ENCODE data around the gene B3GAT1. TPM values are rescaled to one million over a fixed set of nuclear protein-coding genes. Genes with fewer than 3 reads are reported as not detected.

Gene B3GAT1
- total and polyA plus RNA-seq, 2 donors (not counting 1 experiment from before 2014, with no cell fraction given), result 0.06 TPM; not detected in 1

DNA sequence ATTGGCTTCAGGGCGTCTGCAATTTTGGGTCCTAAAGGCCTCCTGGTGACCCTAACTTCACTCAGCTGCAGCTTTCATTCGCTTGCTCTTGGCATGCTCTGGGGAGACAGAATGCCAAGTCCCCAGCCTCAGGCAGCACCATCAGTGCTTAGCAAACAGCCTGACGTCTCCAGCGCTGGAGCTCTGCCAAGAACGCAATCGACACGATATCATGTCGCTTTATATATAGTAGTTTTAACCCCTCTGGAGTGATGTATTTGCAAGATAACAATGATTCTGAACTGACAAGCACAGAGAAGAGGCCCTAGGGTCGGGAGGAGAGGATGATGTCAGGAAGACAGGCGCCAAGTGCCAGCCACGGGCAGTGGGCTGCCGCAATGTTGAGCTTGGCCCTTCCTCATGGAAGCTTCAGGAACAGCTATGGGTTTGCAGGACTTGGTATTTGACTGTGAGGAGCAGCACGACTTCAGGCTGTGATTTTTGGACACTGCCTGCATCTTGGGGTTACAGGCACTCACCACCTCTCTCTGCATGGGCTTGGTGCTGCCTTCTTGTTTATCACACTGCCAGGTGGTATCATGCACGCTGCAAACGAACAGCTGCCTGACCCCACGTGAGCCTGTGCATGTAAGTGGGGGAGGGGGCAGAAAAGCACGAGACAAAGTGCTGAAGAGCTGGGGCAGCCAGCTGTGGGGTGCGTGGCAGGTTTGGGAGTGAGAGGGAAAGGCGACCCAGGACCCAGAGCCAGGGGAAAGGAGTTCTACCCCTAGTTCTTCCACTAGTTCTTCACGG lies 26.1 kb downstream of the B3GAT1 start:
- H3K4me1 Mint-ChIP-seq, result no peaks in the 10 kb centered on the region
- no peak overlapping the region for H3K27ac Mint-ChIP-seq
- H3K9ac ChIP-seq (ENCODE audit: low read length), result no peak overlapping the region
- H3K4me1 ChIP-seq (ENCODE audit: control insufficient read depth in 2 of 2, insufficient read depth in 2 of 2, low read length in 2 of 2), result no peaks in the 10 kb centered on the region
- peaks cover 4% of the 10 kb centered on the region for H3K27me3 Mint-ChIP-seq
- no peak overlapping the region for H3K4me3 ChIP-seq (ENCODE audit: control extremely low read depth in 1 of 5, extremely low read depth in 1 of 5, insufficient read depth in 1 of 5, low read depth in 2 of 5, low read length in 4 of 5)
- no peak overlapping the region for H3K4me2 ChIP-seq (replicated peaks; ENCODE audit: low read depth, low read length, poor library complexity, severe bottlenecking)
- ChIA-PET POLR2A (no interaction called here), CTCF (no interaction called here)
- H3K27me3 ChIP-seq (replicated peaks in 1 of 4; ENCODE audit: control extremely low read depth in 1 of 4, control insufficient read depth in 3 of 4, insufficient read depth in 4 of 4, low read length in 3 of 4), result no peaks in the 10 kb centered on the region
- H4K20me1 ChIP-seq (ENCODE audit: control insufficient read depth, insufficient read depth, low read length, poor library complexity, severe bottlenecking), result no peaks in the 10 kb centered on the region
- intact Hi-C loops (cut with micrococcal nuclease), result no loop called here
- H3K27ac ChIP-seq (ENCODE audit: low read length in 2 of 2), result no peak overlapping the region
- no peaks in the 10 kb centered on the region for H3K79me2 ChIP-seq (ENCODE audit: control insufficient read depth, insufficient read depth, low read length)
- H3K4me3 Mint-ChIP-seq, result no peak overlapping the region
- no peaks in the 10 kb centered on the region for H3K36me3 ChIP-seq (replicated peaks in 1 of 2; ENCODE audit: control extremely low read depth in 1 of 2, control insufficient read depth in 1 of 2, extremely low read depth in 1 of 2, insufficient read depth in 2 of 2, low read length in 1 of 2)
- no peak overlapping the region for H2AFZ ChIP-seq (ENCODE audit: insufficient read depth, low read depth, low read length, poor library complexity, severe bottlenecking)
- peaks cover 0 to 3% (median 0%) of the 10 kb centered on the region in 3 donors for H3K9me3 ChIP-seq (ENCODE audit: control extremely low read depth in 1 of 3, control insufficient read depth in 2 of 3, insufficient read depth in 1 of 3, low read length in 2 of 3)
- TF ChIP-seq EZH2 (IDR thresholded peaks at IDR 0.05; ENCODE audit: borderline replicate concordance, insufficient read depth, low read depth, low read length, poor library complexity, severe bottlenecking), result no peak
- TF ChIP-seq, protein P1, sequence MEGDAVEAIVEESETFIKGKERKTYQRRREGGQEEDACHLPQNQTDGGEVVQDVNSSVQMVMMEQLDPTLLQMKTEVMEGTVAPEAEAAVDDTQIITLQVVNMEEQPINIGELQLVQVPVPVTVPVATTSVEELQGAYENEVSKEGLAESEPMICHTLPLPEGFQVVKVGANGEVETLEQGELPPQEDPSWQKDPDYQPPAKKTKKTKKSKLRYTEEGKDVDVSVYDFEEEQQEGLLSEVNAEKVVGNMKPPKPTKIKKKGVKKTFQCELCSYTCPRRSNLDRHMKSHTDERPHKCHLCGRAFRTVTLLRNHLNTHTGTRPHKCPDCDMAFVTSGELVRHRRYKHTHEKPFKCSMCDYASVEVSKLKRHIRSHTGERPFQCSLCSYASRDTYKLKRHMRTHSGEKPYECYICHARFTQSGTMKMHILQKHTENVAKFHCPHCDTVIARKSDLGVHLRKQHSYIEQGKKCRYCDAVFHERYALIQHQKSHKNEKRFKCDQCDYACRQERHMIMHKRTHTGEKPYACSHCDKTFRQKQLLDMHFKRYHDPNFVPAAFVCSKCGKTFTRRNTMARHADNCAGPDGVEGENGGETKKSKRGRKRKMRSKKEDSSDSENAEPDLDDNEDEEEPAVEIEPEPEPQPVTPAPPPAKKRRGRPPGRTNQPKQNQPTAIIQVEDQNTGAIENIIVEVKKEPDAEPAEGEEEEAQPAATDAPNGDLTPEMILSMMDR (IDR thresholded peaks at IDR 0.05), result no peak
- WGBS (ENCODE audit: insufficient coverage), result 79% methylated on average over 14 of the region's 20 CpGs
- no peaks in the 10 kb centered on the region for H3K9me3 Mint-ChIP-seq (ENCODE audit: insufficient read depth)
- no peak for DNase-seq
- ATAC-seq (ENCODE audit: low read depth), result no peak

DNA sequence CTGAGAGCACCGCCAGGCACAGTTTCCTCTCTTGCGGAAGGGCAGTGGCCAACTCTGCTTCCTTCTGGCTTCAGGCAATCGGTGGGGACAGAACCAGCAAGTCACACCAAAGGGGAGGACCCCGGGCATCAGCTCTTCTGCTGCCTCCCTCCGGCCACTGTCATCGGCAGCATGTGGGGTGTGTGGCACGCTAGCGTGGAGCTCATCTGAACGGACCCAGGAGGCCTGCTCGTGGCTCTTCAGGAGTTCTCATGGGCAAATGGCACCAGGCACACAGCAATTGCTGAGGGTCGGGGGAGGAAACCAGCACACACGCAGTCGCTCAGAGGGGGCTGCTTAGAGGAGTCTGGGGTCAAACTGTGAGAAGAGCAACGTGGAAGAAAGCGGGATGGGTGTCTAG lies 26.9 kb downstream of the B3GAT1 start:
- ChIA-PET CTCF (no interaction called here), POLR2A (no interaction called here)
- H3K27ac Mint-ChIP-seq, result no peak overlapping the region
- H3K9ac ChIP-seq (ENCODE audit: low read length), result no peak overlapping the region
- H3K27me3 Mint-ChIP-seq, result peaks cover 4% of the 10 kb centered on the region
- DNase-seq, result no peak
- 92% methylated on average over 15 of the region's 15 CpGs for WGBS (ENCODE audit: insufficient coverage)
- no peak overlapping the region for H2AFZ ChIP-seq (ENCODE audit: insufficient read depth, low read depth, low read length, poor library complexity, severe bottlenecking)
- H3K36me3 ChIP-seq (replicated peaks in 1 of 2; ENCODE audit: control extremely low read depth in 1 of 2, control insufficient read depth in 1 of 2, extremely low read depth in 1 of 2, insufficient read depth in 2 of 2, low read length in 1 of 2), result no peaks in the 10 kb centered on the region
- no peaks in the 10 kb centered on the region for H3K4me1 Mint-ChIP-seq
- no peak for TF ChIP-seq EZH2 (IDR thresholded peaks at IDR 0.05; ENCODE audit: borderline replicate concordance, insufficient read depth, low read depth, low read length, poor library complexity, severe bottlenecking)
- TF ChIP-seq, protein P1 (IDR thresholded peaks at IDR 0.05), result no peak
- peaks cover 0 to 3% (median 0%) of the 10 kb centered on the region in 3 donors for H3K9me3 ChIP-seq (ENCODE audit: control extremely low read depth in 1 of 3, control insufficient read depth in 2 of 3, insufficient read depth in 1 of 3, low read length in 2 of 3)
- intact Hi-C loops (cut with micrococcal nuclease), result no loop called here
- no peaks in the 10 kb centered on the region for H3K4me1 ChIP-seq (ENCODE audit: control insufficient read depth in 2 of 2, insufficient read depth in 2 of 2, low read length in 2 of 2)
- H3K27me3 ChIP-seq (replicated peaks in 1 of 4; ENCODE audit: control extremely low read depth in 1 of 4, control insufficient read depth in 3 of 4, insufficient read depth in 4 of 4, low read length in 3 of 4), result no peaks in the 10 kb centered on the region
- H3K4me2 ChIP-seq (replicated peaks; ENCODE audit: low read depth, low read length, poor library complexity, severe bottlenecking), result no peak overlapping the region
- no peak overlapping the region for H3K4me3 ChIP-seq (ENCODE audit: control extremely low read depth in 1 of 5, extremely low read depth in 1 of 5, insufficient read depth in 1 of 5, low read depth in 2 of 5, low read length in 4 of 5)
- no peak overlapping the region for H3K4me3 Mint-ChIP-seq
- no peaks in the 10 kb centered on the region for H4K20me1 ChIP-seq (ENCODE audit: control insufficient read depth, insufficient read depth, low read length, poor library complexity, severe bottlenecking)
- no peak for ATAC-seq (ENCODE audit: low read depth)
- no peaks in the 10 kb centered on the region for H3K79me2 ChIP-seq (ENCODE audit: control insufficient read depth, insufficient read depth, low read length)
- no peak overlapping the region for H3K27ac ChIP-seq (ENCODE audit: low read length in 2 of 2)
- no peaks in the 10 kb centered on the region for H3K9me3 Mint-ChIP-seq (ENCODE audit: insufficient read depth)

All from B cell (primary cell).